Measurements from ENCODE around the gene REL.
"Not testable (repeated sequence)": the region's sequence is repeated elsewhere in the genome, so short reads cannot be mapped to it uniquely, and the experiment has no call there.

DNA sequence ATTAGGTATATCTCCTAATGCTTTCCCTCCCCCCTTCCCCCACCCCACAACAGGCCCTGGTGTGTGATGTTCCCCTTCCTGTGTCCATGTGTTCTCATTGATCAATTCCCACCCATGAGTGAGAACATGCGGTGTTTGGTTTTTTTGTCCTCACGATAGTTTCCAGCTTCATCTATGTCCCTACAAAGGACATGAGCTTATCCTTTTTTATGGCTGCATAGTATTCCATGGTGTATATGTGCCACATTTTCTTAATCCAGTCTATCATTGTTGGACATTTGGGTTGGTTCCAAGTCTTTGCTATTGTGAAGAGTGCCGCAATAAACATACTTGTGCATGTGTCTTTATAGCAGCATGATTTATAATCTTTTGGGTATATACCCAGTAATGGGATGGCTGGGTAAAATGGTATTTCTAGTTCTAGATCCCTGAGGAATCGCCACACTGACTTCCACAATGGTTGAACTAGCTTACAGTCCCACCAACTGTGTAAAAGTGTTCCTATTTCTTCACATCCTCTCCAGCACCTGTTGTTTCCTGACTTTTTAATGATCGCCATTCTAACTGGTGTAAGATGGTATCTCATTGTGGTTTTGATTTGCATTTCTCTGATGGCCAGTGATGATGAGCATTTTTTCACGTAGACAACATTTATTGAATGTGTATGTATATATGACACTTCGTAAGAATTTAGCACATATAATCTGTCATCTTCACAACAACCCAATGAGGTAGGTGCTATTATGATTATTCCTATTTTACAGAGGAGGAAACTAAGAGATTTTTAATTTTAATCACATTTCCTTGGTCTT lies 8.4 kb downstream of the REL start:
- TF ChIP-seq RAD21 (IDR thresholded peaks at IDR 0.05; ENCODE audit: low read depth), result not testable (repeated sequence)
- TF ChIP-seq, protein P1, sequence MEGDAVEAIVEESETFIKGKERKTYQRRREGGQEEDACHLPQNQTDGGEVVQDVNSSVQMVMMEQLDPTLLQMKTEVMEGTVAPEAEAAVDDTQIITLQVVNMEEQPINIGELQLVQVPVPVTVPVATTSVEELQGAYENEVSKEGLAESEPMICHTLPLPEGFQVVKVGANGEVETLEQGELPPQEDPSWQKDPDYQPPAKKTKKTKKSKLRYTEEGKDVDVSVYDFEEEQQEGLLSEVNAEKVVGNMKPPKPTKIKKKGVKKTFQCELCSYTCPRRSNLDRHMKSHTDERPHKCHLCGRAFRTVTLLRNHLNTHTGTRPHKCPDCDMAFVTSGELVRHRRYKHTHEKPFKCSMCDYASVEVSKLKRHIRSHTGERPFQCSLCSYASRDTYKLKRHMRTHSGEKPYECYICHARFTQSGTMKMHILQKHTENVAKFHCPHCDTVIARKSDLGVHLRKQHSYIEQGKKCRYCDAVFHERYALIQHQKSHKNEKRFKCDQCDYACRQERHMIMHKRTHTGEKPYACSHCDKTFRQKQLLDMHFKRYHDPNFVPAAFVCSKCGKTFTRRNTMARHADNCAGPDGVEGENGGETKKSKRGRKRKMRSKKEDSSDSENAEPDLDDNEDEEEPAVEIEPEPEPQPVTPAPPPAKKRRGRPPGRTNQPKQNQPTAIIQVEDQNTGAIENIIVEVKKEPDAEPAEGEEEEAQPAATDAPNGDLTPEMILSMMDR (IDR thresholded peaks at IDR 0.05 in 2 of 3, conservative IDR thresholded peaks at IDR 0.05 in 1 of 3; ENCODE audit: borderline replicate concordance in 1 of 3, insufficient read depth in 1 of 3, low read depth in 2 of 3, low read length in 2 of 3), result not testable (repeated sequence)
